Measurements from ENCODE around the gene UBE2V1.
"Not testable (repeated sequence)": the region's sequence is repeated elsewhere in the genome, so short reads cannot be mapped to it uniquely, and the experiment has no call there.

UBE2V1 gene

DNA sequence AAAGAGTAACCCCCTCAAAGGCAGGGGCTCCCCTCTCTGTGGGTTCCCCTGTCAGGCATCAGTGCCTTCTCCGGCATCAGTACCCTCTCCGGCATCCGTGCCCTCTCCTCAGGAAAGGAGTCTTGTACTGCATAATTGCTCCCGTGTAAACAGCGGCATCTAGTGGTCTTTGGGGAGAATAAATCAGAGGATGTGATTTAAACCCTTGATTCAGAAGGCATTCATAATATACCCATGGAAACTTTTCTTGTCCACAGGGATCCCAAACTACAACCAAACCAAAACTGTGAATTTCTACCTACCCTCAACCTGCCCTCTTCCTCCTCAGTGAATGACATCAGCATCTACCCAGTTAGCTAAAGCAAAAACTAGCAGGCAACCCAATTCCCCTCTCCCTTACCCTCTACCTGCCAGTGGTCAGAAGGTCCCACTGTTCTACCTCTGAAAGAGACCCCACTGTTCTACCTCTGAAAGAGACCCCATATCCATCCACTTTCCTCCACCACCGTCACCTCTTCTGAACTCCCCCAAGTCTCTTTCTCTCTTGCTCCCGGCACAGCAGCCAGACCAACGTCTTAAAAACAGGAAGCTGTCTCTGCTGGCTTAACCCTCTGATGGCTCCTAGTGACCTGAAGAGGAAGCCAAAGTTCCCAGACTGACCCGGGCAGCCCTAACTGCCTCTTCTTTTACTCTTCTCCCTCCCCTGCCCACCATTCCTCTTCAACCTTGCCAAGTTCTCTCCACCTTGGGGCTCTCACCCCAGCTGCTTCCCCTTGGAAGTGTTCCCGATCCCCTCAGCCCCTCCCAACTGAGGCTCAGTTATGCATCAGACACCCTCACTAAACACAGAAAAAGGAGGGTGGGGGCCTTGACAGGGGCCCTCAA, 27.2 kb downstream of the UBE2V1 start:
- ATAC-seq (replicated peaks), result peak; percentile 89 to 91

DNA sequence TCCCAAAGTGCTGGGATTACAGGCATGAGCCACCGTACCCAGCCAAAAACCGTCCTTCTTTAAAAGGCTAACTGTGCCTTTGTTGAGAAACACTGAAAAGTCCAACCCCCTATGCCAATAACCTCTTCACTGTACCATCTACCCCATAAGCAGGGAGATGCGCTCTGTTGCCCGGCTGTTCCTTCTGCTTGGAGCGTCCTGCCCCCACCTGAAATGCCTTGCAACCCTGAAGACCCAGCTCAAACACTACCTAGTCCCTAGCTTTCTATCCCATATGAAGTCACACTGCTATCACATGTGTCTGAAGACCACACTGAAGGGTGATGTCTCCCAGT, 27.8 kb downstream of the UBE2V1 start:
- peak overlapping the region; percentile 75 to 79 for H3K4me3 Mint-ChIP-seq
- H3K27me3 Mint-ChIP-seq, result no peaks in the 10 kb centered on the region
- H3K36me3 Mint-ChIP-seq, result peaks cover 15 to 18% of the 10 kb centered on the region in 2 donors
- peak overlapping the region; percentile 26 for H3K27ac Mint-ChIP-seq
- H3K4me1 Mint-ChIP-seq, result peaks cover 13 to 16% of the 10 kb centered on the region in 2 donors
- no peaks in the 10 kb centered on the region for H3K9me3 Mint-ChIP-seq
- no peak for ATAC-seq (replicated peaks)
- no peak for DNase-seq

More for the DNA sequence above, 27.2 kb downstream of the UBE2V1 start:
- Mint-ChIP-seq H3K4me1 (peaks cover 16 to 22% of the 10 kb centered on the region in 2 donors), H3K27me3 (no peaks in the 10 kb centered on the region), H3K9me3 (no peaks in the 10 kb centered on the region), H3K36me3 (peaks cover 18 to 23% of the 10 kb centered on the region in 2 donors), H3K27ac (peak overlapping the region; percentile 63), H3K4me3 (peak overlapping the region; percentile 75 to 79)
- DNase-seq, result peak; percentile 29

DNA sequence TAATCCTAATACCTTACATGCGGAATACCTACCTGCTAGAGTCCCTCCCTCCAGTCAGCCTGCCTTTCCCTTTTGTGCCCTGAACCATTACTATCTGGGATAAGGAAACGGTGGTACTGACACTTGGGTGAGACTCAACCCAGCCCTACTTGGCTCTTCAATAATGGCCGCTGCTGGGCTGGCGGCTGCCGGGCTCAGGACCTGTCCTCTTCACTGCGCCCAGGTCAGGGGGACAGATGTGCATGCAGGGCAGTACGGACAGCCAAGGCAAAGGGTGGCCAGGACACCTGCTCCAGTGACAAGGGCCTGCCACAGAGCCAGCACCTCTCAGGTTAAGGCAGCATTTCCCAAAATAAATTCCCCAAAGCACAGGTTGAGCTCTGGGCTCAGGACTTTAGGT, 29.9 kb downstream of the UBE2V1 start:
- no peak for DNase-seq
- peaks cover 13 to 14% of the 10 kb centered on the region in 2 donors for H3K36me3 Mint-ChIP-seq
- peaks cover 13 to 15% of the 10 kb centered on the region in 2 donors for H3K4me1 Mint-ChIP-seq
- H3K27me3 Mint-ChIP-seq, result no peaks in the 10 kb centered on the region
- no peak overlapping the region for H3K27ac Mint-ChIP-seq
- ATAC-seq (replicated peaks), result no peak
- H3K4me3 Mint-ChIP-seq, result no peak overlapping the region
- no peaks in the 10 kb centered on the region for H3K9me3 Mint-ChIP-seq

DNA sequence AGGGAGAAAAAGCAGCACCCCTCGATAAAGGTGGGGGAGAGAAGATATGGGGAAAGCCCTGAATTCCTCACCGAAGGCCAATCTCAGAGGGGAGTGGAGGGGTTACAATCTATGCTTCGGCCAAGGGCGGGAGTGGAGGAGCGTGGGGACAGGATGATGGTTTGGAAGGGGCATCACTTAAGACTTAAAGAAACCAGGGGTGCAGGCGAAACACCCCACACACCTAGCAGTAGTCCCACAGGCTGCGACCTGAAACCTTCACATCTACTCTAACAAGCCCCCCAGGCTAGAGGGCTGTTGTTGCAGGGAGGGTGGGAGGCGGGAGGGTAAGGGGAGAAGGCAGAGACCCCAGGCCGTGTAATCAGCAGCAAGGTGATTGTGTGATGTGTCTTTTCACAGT, 30.9 kb downstream of the UBE2V1 start:
- H3K4me3 Mint-ChIP-seq, result not testable (repeated sequence)

DNA sequence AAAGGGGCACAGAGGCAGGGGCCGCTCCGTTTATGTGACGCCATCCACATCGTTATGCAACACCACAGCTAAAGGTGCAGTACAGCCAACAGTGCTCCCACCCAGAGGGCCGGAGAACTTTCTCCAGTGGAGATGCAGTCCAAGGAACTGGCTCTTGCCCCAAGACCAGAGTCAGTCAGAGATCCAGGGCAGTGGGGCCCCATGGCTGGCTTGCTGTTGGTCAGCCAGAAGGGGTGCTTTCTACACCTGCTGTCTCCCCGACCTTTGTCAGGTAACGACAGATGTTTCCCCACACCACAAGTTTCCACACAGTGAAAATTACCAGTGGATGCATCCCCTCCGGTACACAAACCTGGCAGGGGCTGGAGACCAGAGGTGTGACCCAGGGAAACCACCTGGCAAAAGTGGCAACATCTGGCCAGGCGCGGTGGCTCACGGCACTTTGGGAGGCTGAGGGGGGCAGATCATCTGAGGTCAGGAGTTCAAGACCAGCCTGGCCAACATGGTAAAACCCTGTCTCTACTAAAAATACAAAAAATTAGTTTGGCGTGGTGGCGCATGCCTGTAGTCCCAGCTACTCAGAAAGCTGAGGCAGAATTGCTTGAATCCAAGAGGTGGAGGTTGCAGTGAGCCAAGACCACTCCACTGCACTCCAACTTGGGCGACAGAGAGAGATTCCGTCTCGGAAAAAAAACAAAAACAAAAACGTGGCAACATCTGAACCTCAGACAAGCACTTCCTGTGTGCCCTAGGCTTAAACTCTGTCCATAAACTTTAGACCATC, 34.9 kb downstream of the UBE2V1 start:
- ATAC-seq (replicated peaks), result no peak
- H3K36me3 Mint-ChIP-seq, result peaks cover 8 to 9% of the 10 kb centered on the region in 2 donors

More for the DNA sequence above, 30.9 kb downstream of the UBE2V1 start:
- not testable (repeated sequence) for DNase-seq; H3K27ac Mint-ChIP-seq; H3K27me3 Mint-ChIP-seq; ATAC-seq (replicated peaks); H3K9me3 Mint-ChIP-seq
- Mint-ChIP-seq H3K4me1 (peaks cover 13 to 15% of the 10 kb centered on the region in 2 donors), H3K36me3 (peaks cover 13 to 14% of the 10 kb centered on the region in 2 donors)

DNA sequence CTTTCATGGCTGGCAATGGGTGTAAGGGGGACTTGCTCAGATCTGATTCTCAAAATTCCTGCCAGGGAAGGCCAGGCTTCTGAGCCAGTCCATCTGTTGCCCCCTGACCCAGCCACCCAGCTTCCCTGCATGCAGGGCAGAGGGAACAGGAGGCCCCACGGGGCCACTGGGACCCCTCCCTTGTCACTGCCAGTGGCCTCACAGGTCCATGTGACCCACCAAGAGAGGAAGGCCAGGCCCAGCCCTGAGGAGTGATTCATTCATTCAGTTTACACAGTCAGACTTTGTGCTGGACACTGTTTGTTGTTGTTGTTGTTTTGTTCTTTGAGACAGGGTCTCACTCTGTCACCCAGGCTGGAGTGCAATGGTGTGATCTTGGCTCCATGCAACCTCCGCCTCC, 39.5 kb downstream of the UBE2V1 start:
- H3K27me3 Mint-ChIP-seq, result peaks cover 4 to 9% of the 10 kb centered on the region in 2 donors
- no peaks in the 10 kb centered on the region for H3K9me3 Mint-ChIP-seq
- H3K36me3 Mint-ChIP-seq, result no peaks in the 10 kb centered on the region
- ATAC-seq (replicated peaks), result no peak
- no peak for DNase-seq
- H3K27ac Mint-ChIP-seq, result no peak overlapping the region
- H3K4me1 Mint-ChIP-seq, result peaks cover 5 to 9% of the 10 kb centered on the region in 2 donors
- no peak overlapping the region for H3K4me3 Mint-ChIP-seq

More for the DNA sequence above, 34.9 kb downstream of the UBE2V1 start:
- no peak overlapping the region for H3K4me3 Mint-ChIP-seq
- no peaks in the 10 kb centered on the region for H3K9me3 Mint-ChIP-seq
- DNase-seq, result no peak
- peaks cover 0 to 2% of the 10 kb centered on the region in 2 donors for H3K4me1 Mint-ChIP-seq
- H3K27me3 Mint-ChIP-seq, result no peaks in the 10 kb centered on the region
- H3K27ac Mint-ChIP-seq, result no peak overlapping the region

DNA sequence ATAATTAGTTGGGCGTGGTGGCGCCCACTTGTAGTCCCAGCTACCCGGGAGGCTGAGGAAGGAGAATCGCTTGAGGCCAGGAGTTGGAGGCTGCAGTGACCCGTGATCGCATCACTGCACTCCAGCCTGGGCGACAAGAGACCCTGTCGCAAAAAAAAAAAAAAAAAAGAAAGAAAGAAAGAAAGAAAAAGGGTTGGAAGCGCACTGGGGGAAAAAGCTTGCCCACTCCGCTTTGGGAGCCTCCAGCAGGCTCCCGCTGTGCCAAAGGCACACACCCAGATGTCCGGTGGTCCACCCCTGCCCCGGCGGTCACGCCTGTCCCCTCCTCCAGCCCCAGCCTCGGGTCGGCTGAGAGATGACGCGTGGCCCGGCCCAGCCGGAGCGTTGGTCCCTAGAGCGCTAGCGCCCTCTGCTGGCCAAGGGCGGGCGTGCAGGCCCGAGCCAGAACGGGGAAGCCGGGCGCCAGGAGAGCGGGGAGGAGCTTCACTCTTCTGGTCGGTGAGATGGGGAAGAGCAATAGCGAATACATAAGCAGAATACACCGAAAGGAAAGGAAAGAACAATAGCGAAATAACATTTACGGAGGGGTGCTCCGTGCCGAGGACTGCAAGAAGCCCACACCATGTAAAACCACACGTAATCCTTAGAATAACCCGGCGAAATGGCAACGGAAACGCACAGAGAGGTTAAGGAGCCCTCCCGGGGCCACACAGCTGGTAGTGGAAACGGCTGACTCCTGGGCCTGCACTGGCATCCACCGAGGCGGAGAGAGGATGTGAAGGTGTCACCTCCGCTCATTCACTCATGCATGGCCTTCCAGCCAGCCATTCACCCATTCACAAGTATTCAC, 41.7 kb downstream of the UBE2V1 start:
- Mint-ChIP-seq H3K27me3 (peaks cover 4 to 15% of the 10 kb centered on the region in 2 donors), H3K27ac (peak overlapping the region; percentile 81), H3K36me3 (no peaks in the 10 kb centered on the region), H3K4me3 (peak overlapping the region; percentile 77 to 82), H3K4me1 (peaks cover 3 to 9% of the 10 kb centered on the region in 2 donors), H3K9me3 (no peaks in the 10 kb centered on the region)
- peak; percentile 87 for DNase-seq
- ATAC-seq (replicated peaks), result peak; percentile 100

DNA sequence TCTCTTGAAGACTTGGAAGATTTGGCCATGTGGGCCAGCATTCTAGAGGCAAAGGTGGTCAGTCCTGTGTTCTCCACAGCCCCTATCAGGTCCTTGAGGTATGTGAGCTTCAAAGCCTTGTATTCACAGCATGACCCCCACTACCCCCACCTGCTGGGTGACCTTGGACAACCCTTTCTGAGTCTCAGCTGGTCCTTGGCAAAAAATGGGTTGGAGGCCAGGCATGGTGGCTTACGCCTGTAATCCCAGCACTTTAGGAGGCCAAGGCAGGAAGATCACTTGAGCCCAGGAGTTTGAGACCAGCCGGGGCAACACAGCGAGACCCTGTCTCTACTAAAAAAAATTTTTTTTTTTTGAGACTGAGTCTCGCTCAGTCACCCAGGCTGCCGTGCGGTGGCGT, 42.6 kb downstream of the UBE2V1 start:
- Mint-ChIP-seq H3K27ac (no peak overlapping the region), H3K27me3 (peaks cover 4 to 15% of the 10 kb centered on the region in 2 donors), H3K36me3 (no peaks in the 10 kb centered on the region), H3K4me1 (peaks cover 3 to 9% of the 10 kb centered on the region in 2 donors), H3K9me3 (no peaks in the 10 kb centered on the region), H3K4me3 (peak overlapping the region in 1 of 2 donors; percentile 16)
- ATAC-seq (replicated peaks) (no peak), DNase-seq (no peak)

DNA sequence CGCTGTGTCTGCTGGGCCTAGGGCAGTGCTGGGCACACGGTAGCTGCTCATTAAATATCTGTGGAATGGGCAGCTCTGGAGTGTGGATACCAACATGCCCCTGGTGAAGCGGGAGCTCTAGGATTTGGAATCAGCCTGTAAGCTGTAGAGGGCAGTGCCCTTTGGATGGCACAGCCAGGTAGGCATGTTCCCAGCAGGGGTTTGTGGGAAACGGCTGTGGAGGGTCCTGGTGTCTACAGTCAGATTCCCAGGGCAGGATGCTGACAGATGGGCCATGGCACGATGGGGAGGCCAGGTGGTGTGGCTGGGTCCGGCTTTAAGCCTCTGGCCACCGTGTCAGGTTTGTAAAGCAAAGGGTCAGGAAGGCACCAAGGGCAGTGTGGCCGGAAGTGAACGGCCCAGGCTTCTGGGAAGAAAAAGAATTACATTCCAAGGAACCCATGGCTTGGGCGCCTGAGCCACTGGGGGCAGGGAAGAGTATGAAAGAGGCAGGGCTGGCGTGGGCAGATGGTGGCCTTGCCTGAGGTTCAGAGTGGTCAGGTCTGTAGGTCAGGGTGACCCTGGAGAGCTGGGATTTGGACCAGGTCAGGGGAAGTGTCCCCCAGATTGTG, 44.8 kb downstream of the UBE2V1 start:
- H3K27ac Mint-ChIP-seq, result no peak overlapping the region
- H3K36me3 Mint-ChIP-seq, result no peaks in the 10 kb centered on the region
- peaks cover 4 to 15% of the 10 kb centered on the region in 2 donors for H3K27me3 Mint-ChIP-seq
- no peaks in the 10 kb centered on the region for H3K9me3 Mint-ChIP-seq
- H3K4me3 Mint-ChIP-seq, result no peak overlapping the region
- no peak for DNase-seq
- no peak for ATAC-seq (replicated peaks)
- peaks cover 3 to 9% of the 10 kb centered on the region in 2 donors for H3K4me1 Mint-ChIP-seq

DNA sequence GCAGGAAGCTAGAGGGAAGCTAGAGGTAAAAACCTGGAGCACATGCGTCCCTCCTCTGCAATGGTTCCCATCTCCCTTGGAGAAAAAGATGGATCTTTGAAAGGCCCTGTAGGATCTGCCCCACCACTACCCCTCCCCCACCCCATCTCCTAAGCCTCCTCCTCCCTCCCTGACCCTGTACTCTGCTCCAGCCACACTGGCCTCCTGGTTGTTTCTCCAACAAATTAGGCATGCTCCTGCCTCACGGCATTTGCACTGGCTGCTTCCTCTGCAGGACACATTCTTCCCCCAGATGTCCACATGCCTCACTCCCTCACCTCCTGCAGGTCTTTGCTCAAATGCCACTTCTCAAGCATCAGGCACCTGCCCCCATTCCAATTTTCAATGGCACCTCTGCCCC, 45.5 kb downstream of the UBE2V1 start:
- no peak overlapping the region for H3K27ac Mint-ChIP-seq
- peaks cover 4 to 15% of the 10 kb centered on the region in 2 donors for H3K27me3 Mint-ChIP-seq
- no peak overlapping the region for H3K4me3 Mint-ChIP-seq
- ATAC-seq (replicated peaks) (no peak), DNase-seq (no peak)
- no peaks in the 10 kb centered on the region for H3K9me3 Mint-ChIP-seq
- H3K4me1 Mint-ChIP-seq, result peaks cover 3 to 9% of the 10 kb centered on the region in 2 donors
- no peaks in the 10 kb centered on the region for H3K36me3 Mint-ChIP-seq

DNA sequence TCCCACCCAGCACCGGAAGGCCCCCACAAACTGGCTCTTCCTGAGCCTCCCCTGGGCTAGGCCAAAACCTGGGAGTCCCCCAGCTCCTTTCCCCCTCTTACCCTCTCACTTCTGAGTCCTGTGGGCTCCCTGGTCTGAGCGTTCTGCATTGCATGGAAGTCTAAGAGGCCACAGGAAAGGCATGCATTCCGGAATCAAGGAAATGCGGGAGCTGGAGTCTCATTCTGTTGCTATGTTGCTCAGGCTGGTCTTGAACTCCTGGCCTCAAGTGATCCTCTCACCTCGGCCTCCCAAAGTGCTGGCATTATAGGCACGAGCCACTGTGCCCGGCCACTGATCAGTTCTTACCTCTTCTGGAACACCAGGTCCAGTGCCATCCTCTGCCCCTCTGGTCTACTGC, 45.9 kb downstream of the UBE2V1 start:
- H3K36me3 Mint-ChIP-seq, result no peaks in the 10 kb centered on the region
- peaks cover 3 to 9% of the 10 kb centered on the region in 2 donors for H3K4me1 Mint-ChIP-seq
- H3K27ac Mint-ChIP-seq, result no peak overlapping the region
- no peaks in the 10 kb centered on the region for H3K9me3 Mint-ChIP-seq
- DNase-seq, result no peak
- no peak for ATAC-seq (replicated peaks)
- peaks cover 4 to 15% of the 10 kb centered on the region in 2 donors for H3K27me3 Mint-ChIP-seq
- no peak overlapping the region for H3K4me3 Mint-ChIP-seq

DNA sequence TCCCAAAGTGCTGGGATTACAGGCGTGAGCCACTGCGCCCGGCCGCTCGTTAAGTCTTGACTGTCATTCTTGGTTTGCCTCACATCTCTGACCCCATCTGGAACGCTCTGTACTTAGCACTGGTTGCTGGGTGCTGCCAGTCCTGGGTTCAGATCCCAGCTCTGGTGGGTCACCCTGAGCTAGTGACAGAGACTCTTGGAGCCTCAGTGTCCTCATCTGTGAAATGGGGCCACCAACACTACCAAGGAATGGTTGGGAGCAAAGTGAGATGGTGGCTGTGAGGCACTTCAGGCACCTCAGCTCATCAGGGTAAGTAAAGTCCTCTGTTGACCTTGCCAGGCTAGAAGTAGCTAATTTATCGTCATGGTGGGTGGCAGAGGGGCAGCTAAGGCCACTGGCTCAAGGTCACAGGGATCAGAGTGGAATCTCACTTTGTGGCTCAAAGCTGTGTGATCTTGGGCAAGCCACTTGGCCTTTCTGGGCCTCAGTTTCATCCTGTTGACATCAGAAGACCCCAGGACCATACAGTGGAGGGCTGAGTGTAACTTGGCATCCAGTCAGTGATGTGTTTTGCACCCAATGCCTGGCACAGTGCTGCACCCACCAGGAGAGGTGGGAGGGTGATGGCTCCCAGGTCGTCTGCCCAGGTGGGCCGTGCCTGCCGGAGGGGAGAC, 46.7 kb downstream of the UBE2V1 start:
- H3K27me3 Mint-ChIP-seq, result peaks cover 4 to 15% of the 10 kb centered on the region in 2 donors
- no peak overlapping the region for H3K27ac Mint-ChIP-seq
- H3K4me3 Mint-ChIP-seq, result no peak overlapping the region
- H3K36me3 Mint-ChIP-seq, result no peaks in the 10 kb centered on the region
- no peaks in the 10 kb centered on the region for H3K9me3 Mint-ChIP-seq
- DNase-seq (no peak), ATAC-seq (replicated peaks) (no peak)
- H3K4me1 Mint-ChIP-seq, result peaks cover under 1 to 6% of the 10 kb centered on the region in 2 donors

DNA sequence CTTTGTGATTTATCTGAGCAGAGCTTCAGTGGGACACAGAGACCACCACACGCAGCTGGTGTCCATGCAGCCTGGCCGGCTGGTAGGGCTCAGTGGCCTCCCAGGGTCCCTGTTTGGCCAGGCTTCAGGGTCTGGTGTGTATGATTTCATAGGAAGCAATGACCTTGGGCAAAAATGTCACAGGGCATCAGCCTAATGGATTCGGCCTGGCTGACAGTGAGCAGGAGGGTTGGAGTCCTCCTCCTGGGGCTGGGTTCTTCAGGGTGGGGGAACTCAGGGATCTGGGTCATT, 47.7 kb downstream of the UBE2V1 start:
- H3K27ac Mint-ChIP-seq, result no peak overlapping the region
- peaks cover 4 to 15% of the 10 kb centered on the region in 2 donors for H3K27me3 Mint-ChIP-seq
- no peaks in the 10 kb centered on the region for H3K4me1 Mint-ChIP-seq
- no peak for DNase-seq
- H3K36me3 Mint-ChIP-seq, result no peaks in the 10 kb centered on the region
- H3K4me3 Mint-ChIP-seq, result no peak overlapping the region
- no peak for ATAC-seq (replicated peaks)
- H3K9me3 Mint-ChIP-seq, result no peaks in the 10 kb centered on the region

Data from stimulated activated naive B cell treated with anti-CD40 and anti-IgM and Interleukin-4, amounts not matched to agents 10 μg/mL and 1 μg/mL and 100 μg/mL, for 72 hours (primary cell).